ENCODE measurements around the gene PLA2G2D.

PLA2G2D gene

GRCh38 chr1:20076710-20077461 lies 42.5 kb downstream of the PLA2G2D start:
- Histone ChIP-seq H3K4me3 (ENCODE audit: low read length, poor library complexity, severe bottlenecking) (no peak overlapping the region), H3K9me3 (ENCODE audit: insufficient read depth, low read depth, low read length) (no peaks in the 10 kb centered on the region), H2AFZ (ENCODE audit: low read length) (no peak overlapping the region), H3K27me3 (ENCODE audit: insufficient read depth, low read length, poor library complexity, severe bottlenecking) (no peaks in the 10 kb centered on the region), H3K9ac (ENCODE audit: low read depth, low read length, poor library complexity, severe bottlenecking) (no peak overlapping the region), H3F3A (ENCODE audit: low read depth) (no peaks in the 10 kb centered on the region), H3K4me2 (ENCODE audit: low read depth, low read length, poor library complexity, severe bottlenecking) (no peak overlapping the region), H3K4me1 (ENCODE audit: insufficient read depth, low read length, poor library complexity, severe bottlenecking) (peaks cover 14% of the 10 kb centered on the region), H4K20me1 (ENCODE audit: insufficient read depth, low read length, poor library complexity, severe bottlenecking) (no peaks in the 10 kb centered on the region), H3K36me3 (ENCODE audit: insufficient read depth, low read length) (no peaks in the 10 kb centered on the region), H3K79me2 (ENCODE audit: insufficient read depth, low read length) (no peaks in the 10 kb centered on the region), H3K9me2 (replicated peaks; ENCODE audit: low read depth, low read length) (no peaks in the 10 kb centered on the region)
- TF ChIP-seq, protein P1, sequence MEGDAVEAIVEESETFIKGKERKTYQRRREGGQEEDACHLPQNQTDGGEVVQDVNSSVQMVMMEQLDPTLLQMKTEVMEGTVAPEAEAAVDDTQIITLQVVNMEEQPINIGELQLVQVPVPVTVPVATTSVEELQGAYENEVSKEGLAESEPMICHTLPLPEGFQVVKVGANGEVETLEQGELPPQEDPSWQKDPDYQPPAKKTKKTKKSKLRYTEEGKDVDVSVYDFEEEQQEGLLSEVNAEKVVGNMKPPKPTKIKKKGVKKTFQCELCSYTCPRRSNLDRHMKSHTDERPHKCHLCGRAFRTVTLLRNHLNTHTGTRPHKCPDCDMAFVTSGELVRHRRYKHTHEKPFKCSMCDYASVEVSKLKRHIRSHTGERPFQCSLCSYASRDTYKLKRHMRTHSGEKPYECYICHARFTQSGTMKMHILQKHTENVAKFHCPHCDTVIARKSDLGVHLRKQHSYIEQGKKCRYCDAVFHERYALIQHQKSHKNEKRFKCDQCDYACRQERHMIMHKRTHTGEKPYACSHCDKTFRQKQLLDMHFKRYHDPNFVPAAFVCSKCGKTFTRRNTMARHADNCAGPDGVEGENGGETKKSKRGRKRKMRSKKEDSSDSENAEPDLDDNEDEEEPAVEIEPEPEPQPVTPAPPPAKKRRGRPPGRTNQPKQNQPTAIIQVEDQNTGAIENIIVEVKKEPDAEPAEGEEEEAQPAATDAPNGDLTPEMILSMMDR (conservative IDR thresholded peaks at IDR 0.05; ENCODE audit: low read length), result no peak
- no peak for TF ChIP-seq EZH2phosphoT487 (IDR thresholded peaks at IDR 0.05; ENCODE audit: borderline replicate concordance)

GRCh38 chr1:20076223-20076622 lies 43.1 kb downstream of the PLA2G2D start:
- Histone ChIP-seq H3K79me2 (ENCODE audit: insufficient read depth, low read length) (no peaks in the 10 kb centered on the region), H3K27me3 (ENCODE audit: insufficient read depth, low read length, poor library complexity, severe bottlenecking) (no peaks in the 10 kb centered on the region), H3K9me3 (ENCODE audit: insufficient read depth, low read depth, low read length) (no peaks in the 10 kb centered on the region), H2AFZ (ENCODE audit: low read length) (no peak overlapping the region), H4K20me1 (ENCODE audit: insufficient read depth, low read length, poor library complexity, severe bottlenecking) (no peaks in the 10 kb centered on the region), H3F3A (ENCODE audit: low read depth) (no peaks in the 10 kb centered on the region), H3K4me3 (ENCODE audit: low read length, poor library complexity, severe bottlenecking) (no peak overlapping the region), H3K4me2 (ENCODE audit: low read depth, low read length, poor library complexity, severe bottlenecking) (no peak overlapping the region), H3K9me2 (replicated peaks; ENCODE audit: low read depth, low read length) (no peaks in the 10 kb centered on the region), H3K36me3 (ENCODE audit: insufficient read depth, low read length) (no peaks in the 10 kb centered on the region), H3K9ac (ENCODE audit: low read depth, low read length, poor library complexity, severe bottlenecking) (no peak overlapping the region), H3K4me1 (ENCODE audit: insufficient read depth, low read length, poor library complexity, severe bottlenecking) (peaks cover 11% of the 10 kb centered on the region)
- no peak for TF ChIP-seq EZH2phosphoT487 (IDR thresholded peaks at IDR 0.05; ENCODE audit: borderline replicate concordance)
- TF ChIP-seq, protein P1 (conservative IDR thresholded peaks at IDR 0.05; ENCODE audit: low read length), result no peak

DNA sequence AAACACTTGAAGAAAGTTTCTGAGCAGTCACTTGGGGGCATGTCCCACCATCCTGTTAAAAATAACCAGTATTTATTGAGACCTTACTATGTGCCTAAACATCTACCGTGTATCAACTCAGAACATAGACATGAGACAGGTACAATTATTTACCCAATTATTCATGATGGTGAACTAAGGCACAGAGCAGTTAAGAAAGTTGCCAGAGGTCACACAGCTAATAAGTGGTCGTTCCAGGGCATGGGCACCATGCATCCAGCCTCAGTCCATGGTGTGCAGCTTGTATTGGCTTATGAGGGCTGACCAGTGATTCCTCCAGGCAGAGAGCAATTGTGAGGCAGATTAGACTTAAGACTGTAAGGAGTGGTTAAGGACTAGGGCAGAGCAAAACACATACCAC lies 44.0 kb downstream of the PLA2G2D start:
- TF ChIP-seq, protein P1 (conservative IDR thresholded peaks at IDR 0.05; ENCODE audit: low read length), result no peak
- no peak for TF ChIP-seq EZH2phosphoT487 (IDR thresholded peaks at IDR 0.05; ENCODE audit: borderline replicate concordance)
- Histone ChIP-seq H3K9me3 (ENCODE audit: insufficient read depth, low read depth, low read length) (no peaks in the 10 kb centered on the region), H4K20me1 (ENCODE audit: insufficient read depth, low read length, poor library complexity, severe bottlenecking) (no peaks in the 10 kb centered on the region)

More for the DNA sequence above, 44.0 kb downstream of the PLA2G2D start:
- no peak overlapping the region for H2AFZ ChIP-seq (ENCODE audit: low read length)
- H3K27me3 ChIP-seq (ENCODE audit: insufficient read depth, low read length, poor library complexity, severe bottlenecking), result no peaks in the 10 kb centered on the region
- H3K9ac ChIP-seq (ENCODE audit: low read depth, low read length, poor library complexity, severe bottlenecking), result no peak overlapping the region
- H3K9me2 ChIP-seq (replicated peaks; ENCODE audit: low read depth, low read length), result no peaks in the 10 kb centered on the region
- H3F3A ChIP-seq (ENCODE audit: low read depth), result no peaks in the 10 kb centered on the region
- H3K4me1 ChIP-seq (ENCODE audit: insufficient read depth, low read length, poor library complexity, severe bottlenecking), result peaks cover 2% of the 10 kb centered on the region
- no peak overlapping the region for H3K4me2 ChIP-seq (ENCODE audit: low read depth, low read length, poor library complexity, severe bottlenecking)
- H3K4me3 ChIP-seq (ENCODE audit: low read length, poor library complexity, severe bottlenecking), result no peak overlapping the region
- no peaks in the 10 kb centered on the region for H3K36me3 ChIP-seq (ENCODE audit: insufficient read depth, low read length)
- H3K79me2 ChIP-seq (ENCODE audit: insufficient read depth, low read length), result no peaks in the 10 kb centered on the region
